HFFc6 (cell line): ENCODE data around the gene KCNG2. TPM values are rescaled to one million over a fixed set of nuclear protein-coding genes. Genes with fewer than 3 reads are reported as not detected.

Source experiments
- DNase-seq: peaks from one replicate; pipeline ENCODE4 v3.0.0-alpha.2; 2018
- H3K27ac Mint-ChIP-seq: 2 replicates; pipeline ENCODE4 v1.8.0; 2020; ENCODE audit warnings: mild to moderate bottlenecking, mixed read lengths
- H3K27me3 Mint-ChIP-seq: 2 replicates; pipeline ENCODE4 v1.8.0; 2021; ENCODE audit warnings: mild to moderate bottlenecking, moderate library complexity, mixed read lengths; ENCODE audit not compliant: insufficient read depth
- H3K36me3 Mint-ChIP-seq: 2 replicates; pipeline ENCODE4 v1.8.0; 2021; ENCODE audit warnings: low read depth, mixed read lengths
- H3K4me1 Mint-ChIP-seq: 2 replicates; pipeline ENCODE4 v1.8.0; 2020; ENCODE audit warnings: low read depth, mixed read lengths
- H3K4me3 Mint-ChIP-seq: 2 replicates; pipeline ENCODE4 v1.8.0; 2020; ENCODE audit warnings: mild to moderate bottlenecking, moderate library complexity, mixed read lengths
- H3K9me3 Mint-ChIP-seq: 2 replicates; pipeline ENCODE4 v1.8.0; 2020; ENCODE audit warnings: mild to moderate bottlenecking, mixed read lengths
- total RNA-seq, 6 experiments: library from RNA; stranded (reverse); fragmentation: NEBNext Ultra II Directional; extraction: Animal tissue kit (Norgen Biotek cat#: 25700); gene quantifications; 2 replicates in 1 of 6; 3 replicates in 5 of 6; pipeline ENCODE4 v1.2.3, GENCODE V29; 2021
- TF ChIP-seq, protein P1 (sequence below): fragments of 200-600 bp; sonication (generic); IDR thresholded peaks from 2 replicates; pipeline ENCODE4 v1.5.0; 2021; ENCODE audit warnings: antibody characterized with exemption, mild to moderate bottlenecking

Gene KCNG2
- total RNA-seq, 6 experiments from 2014 or later: not detected

DNA sequence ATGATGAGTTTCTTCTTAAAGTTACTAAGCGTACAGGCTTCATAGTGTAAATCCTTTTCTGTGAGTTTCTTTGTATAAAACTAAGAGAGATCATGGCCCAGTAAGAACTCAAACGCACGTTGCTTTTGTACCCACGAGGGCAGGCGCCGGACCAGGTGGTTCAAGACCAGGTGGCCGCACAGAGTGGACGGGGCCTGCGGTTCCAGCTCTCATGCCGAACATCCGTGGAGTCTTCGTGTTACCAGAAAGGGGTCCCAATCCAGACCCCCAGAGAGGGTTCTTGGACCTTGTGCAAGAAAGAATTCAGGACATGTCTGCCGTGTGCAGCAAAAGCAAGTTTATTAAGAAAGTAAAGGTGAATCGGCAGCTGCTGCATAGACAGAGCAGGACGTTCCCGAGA lies 53.0 kb downstream of the KCNG2 start:
- no peak overlapping the region for H3K4me3 Mint-ChIP-seq
- TF ChIP-seq, protein P1, sequence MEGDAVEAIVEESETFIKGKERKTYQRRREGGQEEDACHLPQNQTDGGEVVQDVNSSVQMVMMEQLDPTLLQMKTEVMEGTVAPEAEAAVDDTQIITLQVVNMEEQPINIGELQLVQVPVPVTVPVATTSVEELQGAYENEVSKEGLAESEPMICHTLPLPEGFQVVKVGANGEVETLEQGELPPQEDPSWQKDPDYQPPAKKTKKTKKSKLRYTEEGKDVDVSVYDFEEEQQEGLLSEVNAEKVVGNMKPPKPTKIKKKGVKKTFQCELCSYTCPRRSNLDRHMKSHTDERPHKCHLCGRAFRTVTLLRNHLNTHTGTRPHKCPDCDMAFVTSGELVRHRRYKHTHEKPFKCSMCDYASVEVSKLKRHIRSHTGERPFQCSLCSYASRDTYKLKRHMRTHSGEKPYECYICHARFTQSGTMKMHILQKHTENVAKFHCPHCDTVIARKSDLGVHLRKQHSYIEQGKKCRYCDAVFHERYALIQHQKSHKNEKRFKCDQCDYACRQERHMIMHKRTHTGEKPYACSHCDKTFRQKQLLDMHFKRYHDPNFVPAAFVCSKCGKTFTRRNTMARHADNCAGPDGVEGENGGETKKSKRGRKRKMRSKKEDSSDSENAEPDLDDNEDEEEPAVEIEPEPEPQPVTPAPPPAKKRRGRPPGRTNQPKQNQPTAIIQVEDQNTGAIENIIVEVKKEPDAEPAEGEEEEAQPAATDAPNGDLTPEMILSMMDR: no peak
- H3K36me3 Mint-ChIP-seq: peaks cover 6% of the 10 kb centered on the region; the same call in 1 of the 2 replicates
- peaks cover 6% of the 10 kb centered on the region; the same call in 1 of the 2 replicates for H3K9me3 Mint-ChIP-seq
- H3K27me3 Mint-ChIP-seq: peaks cover 8% of the 10 kb centered on the region
- H3K27ac Mint-ChIP-seq: no peak overlapping the region
- peaks cover 13% of the 10 kb centered on the region; the same call in 1 of the 2 replicates for H3K4me1 Mint-ChIP-seq
- DNase-seq: no peak

DNA sequence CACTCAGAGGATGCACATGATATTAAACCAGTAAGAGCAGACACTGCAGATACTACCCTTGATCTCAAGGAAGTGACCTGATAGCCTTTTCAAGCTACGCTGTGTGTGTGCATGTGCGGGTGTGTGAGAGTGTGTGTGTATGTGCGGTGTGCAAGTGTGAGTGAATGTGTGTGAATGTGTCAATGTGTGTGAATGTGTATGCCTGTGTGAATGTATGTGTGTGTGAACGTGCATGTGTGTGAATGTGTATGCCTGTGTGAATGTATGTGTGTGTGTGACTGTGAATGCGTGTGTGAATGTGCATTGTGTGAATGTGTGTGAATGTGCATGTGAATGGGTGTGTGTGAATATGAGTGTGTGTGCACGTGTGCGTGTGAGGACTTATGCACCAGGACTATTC lies 53.8 kb downstream of the KCNG2 start:
- Mint-ChIP-seq H3K9me3 (peaks cover 6% of the 10 kb centered on the region; the same call in 1 of the 2 replicates), H3K4me1 (peaks cover 12% of the 10 kb centered on the region; the same call in 1 of the 2 replicates), H3K27me3 (peaks cover 8% of the 10 kb centered on the region), H3K27ac (no peak overlapping the region), H3K36me3 (peaks cover 6% of the 10 kb centered on the region; the same call in 1 of the 2 replicates), H3K4me3 (no peak overlapping the region)
- DNase-seq: no peak
- TF ChIP-seq, protein P1: no peak

DNA sequence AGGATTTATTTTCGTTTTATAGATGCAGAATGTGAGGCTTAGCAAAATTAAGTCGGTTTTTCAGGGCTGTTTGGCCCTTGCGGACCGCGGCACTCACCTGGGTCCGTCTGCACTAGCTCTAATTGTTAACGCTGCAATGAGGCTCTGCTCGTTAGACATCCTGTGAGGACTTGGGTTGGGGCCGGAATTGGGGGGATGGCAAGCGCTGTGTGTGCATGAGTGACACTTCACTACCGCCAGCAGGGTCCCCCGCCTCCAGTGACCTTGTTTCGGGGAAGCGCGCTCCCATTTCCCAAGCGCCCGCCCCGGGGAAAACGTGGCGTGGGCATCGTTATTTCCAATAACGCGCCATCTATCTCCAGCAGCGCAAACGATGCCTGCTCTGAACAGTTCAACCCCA lies 54.2 kb downstream of the KCNG2 start:
- Mint-ChIP-seq H3K4me1 (peaks cover 7% of the 10 kb centered on the region; the same call in 1 of the 2 replicates), H3K9me3 (peaks cover 6% of the 10 kb centered on the region; the same call in 1 of the 2 replicates), H3K4me3 (no peak overlapping the region), H3K27ac (no peak overlapping the region), H3K36me3 (peaks cover 6% of the 10 kb centered on the region; the same call in 1 of the 2 replicates), H3K27me3 (peaks cover 8% of the 10 kb centered on the region)
- no peak for DNase-seq
- TF ChIP-seq, protein P1: no peak

DNA sequence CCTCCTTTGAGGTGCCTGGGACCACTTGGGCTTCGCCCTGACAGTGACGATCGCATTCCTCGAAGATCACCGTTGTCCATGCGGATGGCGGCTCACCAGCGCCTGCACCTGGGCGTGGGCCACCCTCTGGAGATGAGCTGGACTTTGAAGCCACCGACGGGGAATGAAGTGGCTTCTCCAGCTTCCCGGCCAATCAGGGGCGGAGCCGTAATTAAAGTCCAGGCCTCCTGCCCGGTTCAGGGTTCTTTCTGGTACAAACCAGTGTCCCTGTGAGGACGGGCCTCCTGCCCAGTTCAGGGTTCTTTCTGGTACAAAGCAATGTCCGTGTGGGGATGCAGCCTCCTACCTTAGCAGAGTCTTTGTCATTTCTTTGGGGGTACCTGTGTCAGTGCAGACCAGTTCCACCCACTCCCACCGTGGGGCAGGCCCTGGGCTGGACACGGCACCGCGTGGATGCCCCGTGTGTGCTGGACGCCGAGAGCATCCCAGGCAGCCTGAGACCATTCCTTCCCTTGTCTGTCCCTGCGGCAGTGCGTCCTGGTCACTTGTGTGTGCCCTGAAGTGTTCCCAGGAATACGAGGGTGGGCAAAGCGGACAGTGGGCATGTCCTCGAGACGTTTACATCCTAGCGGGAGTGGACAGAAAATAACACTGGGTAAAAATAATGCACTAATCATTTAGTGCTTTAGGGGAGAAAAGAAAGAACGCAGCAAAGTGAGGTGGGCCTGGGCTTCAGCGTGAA lies 55.0 kb downstream of the KCNG2 start:
- no peak overlapping the region for H3K4me3 Mint-ChIP-seq
- TF ChIP-seq, protein P1: no peak
- no peak for DNase-seq
- H3K4me1 Mint-ChIP-seq: peaks cover 6% of the 10 kb centered on the region; the same call in 1 of the 2 replicates
- H3K27me3 Mint-ChIP-seq: peaks cover 10% of the 10 kb centered on the region
- peaks cover 6% of the 10 kb centered on the region; the same call in 1 of the 2 replicates for H3K36me3 Mint-ChIP-seq
- H3K27ac Mint-ChIP-seq: no peak overlapping the region
- H3K9me3 Mint-ChIP-seq: peaks cover 6% of the 10 kb centered on the region; the same call in 1 of the 2 replicates

DNA sequence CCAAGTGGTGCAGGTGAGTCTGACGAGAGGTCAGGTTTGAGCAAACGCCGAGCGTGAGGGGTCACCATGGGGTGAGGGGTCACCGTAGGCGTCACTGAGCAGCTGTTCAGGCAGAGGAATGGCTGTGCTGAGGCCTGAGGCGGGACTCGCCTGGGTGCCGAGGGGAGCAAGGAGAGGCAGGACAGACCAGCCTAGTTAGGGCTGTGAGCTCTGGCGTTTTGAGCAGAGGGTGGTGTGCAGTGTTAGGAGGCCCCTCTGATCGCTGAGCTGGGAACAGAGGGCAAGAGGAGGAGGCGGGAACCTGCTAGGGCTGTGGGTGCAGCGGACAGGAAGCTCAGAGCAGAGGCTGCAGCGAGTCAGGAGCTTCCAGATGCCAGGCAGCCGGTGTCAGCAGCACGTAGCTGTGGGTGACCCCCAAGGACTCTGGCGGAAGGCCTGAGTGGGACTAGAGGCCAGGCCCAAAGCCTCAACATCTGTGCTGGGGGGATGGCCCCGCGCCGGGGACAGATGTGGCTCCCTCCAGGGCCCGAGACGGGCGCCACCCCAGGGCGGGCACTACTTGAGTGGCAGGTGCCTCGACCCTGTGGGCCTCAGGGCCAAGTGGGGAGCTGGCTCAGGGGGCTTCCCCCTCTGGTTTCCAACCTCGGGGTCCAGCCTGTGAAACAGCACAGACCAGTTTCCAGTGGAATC lies 55.7 kb downstream of the KCNG2 start:
- Mint-ChIP-seq H3K36me3 (peaks cover 6% of the 10 kb centered on the region; the same call in 1 of the 2 replicates), H3K27me3 (peaks cover 10% of the 10 kb centered on the region), H3K9me3 (peaks cover 6% of the 10 kb centered on the region; the same call in 1 of the 2 replicates), H3K4me1 (peaks cover 6% of the 10 kb centered on the region; the same call in 1 of the 2 replicates), H3K4me3 (no peak overlapping the region), H3K27ac (no peak overlapping the region)
- no peak for DNase-seq
- TF ChIP-seq, protein P1: no peak
